HepG2 (cell line): ENCODE data around the gene SMPD3. TPM values are rescaled to one million over a fixed set of nuclear protein-coding genes. Genes with fewer than 3 reads are reported as not detected.

ENCODE experiments used
- ISL2 ChIP-seq: sonication (generic); formaldehyde crosslinking; IDR thresholded peaks from 2 replicates; pipeline ENCODE4 v1.5.0; 2020; ENCODE audit warnings: missing genetic modification reagents
- JDP2 ChIP-seq: sonication (generic); formaldehyde crosslinking; IDR thresholded peaks from 2 replicates; pipeline ENCODE4 v1.8.1; 2022; ENCODE audit warnings: missing genetic modification reagents, borderline replicate concordance
- JUND ChIP-seq: sonication (generic); formaldehyde crosslinking; IDR thresholded peaks from 2 replicates; pipeline ENCODE4 v1.8.0; 2022; ENCODE audit warnings: mild to moderate bottlenecking, missing genetic modification reagents
- KDM5A ChIP-seq: fragments of 200-600 bp; sonication (generic); IDR thresholded peaks from 2 replicates; pipeline ENCODE4 v1.7.0; 2018; ENCODE audit warnings: antibody characterized with exemption, mild to moderate bottlenecking, low read length, borderline replicate concordance
- MZF1 ChIP-seq: sonication (generic); formaldehyde crosslinking; IDR thresholded peaks from 2 replicates; pipeline ENCODE4 v1.8.1; 2023; ENCODE audit warnings: mild to moderate bottlenecking, missing genetic modification reagents, borderline replicate concordance
- NCOA5 ChIP-seq: sonication (generic); formaldehyde crosslinking; IDR thresholded peaks from 2 replicates; pipeline ENCODE4 v1.4.0; 2020; ENCODE audit warnings: missing genetic modification reagents
- TEAD2 ChIP-seq: sonication (generic); formaldehyde crosslinking; IDR thresholded peaks from 2 replicates; pipeline ENCODE4 v1.9.0; 2021; ENCODE audit warnings: missing genetic modification reagents
- ZFX ChIP-seq: sonication (generic); formaldehyde crosslinking; IDR thresholded peaks from 2 replicates; pipeline ENCODE4 v1.4.0; 2020; ENCODE audit warnings: mild to moderate bottlenecking, low read depth, missing genetic modification reagents, moderate library complexity
- ZNF407 ChIP-seq: sonication (generic); formaldehyde crosslinking; IDR thresholded peaks from one replicate; pipeline ENCODE4 v1.5.1; 2020; ENCODE audit warnings: mild to moderate bottlenecking, missing genetic modification reagents; ENCODE audit errors: not compliant biosample characterization
- ZNF629 ChIP-seq: sonication (generic); formaldehyde crosslinking; conservative IDR thresholded peaks from 2 replicates; pipeline ENCODE4 v1.5.0; 2020; ENCODE audit warnings: missing genetic modification reagents
- ZNF652 ChIP-seq: IDR thresholded peaks from 2 replicates; pipeline ENCODE4 v1.6.1; 2016; ENCODE audit warnings: low read depth, borderline replicate concordance
- ZNF770 ChIP-seq: sonication (generic); formaldehyde crosslinking; IDR thresholded peaks from 2 replicates; pipeline ENCODE4 v1.5.0; 2020; ENCODE audit warnings: mild to moderate bottlenecking, missing genetic modification reagents
- polyA plus RNA-seq, 8 experiments: library from polyadenylated mRNA; depleted of rRNA in 3 of 8; stranded (reverse) in 7 of 8; unstranded in 1 of 8; fragments of >200 nt; fragmentation: Illumina TruSeq in 4 of 8; extraction: Trizol in 4 of 8; gene quantifications; 2 replicates each; pipeline versions ENCODE4 v1.2.1 to v1.2.3, GENCODE V29; 2011 to 2016; ENCODE audit warnings: low read depth in 4 of 8, missing spikeins in 1 of 8, mixed read lengths in 1 of 8; ENCODE audit not compliant: insufficient read depth in 1 of 8
- total RNA-seq, 5 experiments: library from RNA; depleted of rRNA; stranded (reverse); fragments of >200 nt; fragmentation: Illumina TruSeq; extraction: Trizol; gene quantifications; 2 replicates each; pipeline ENCODE4 v1.2.3, GENCODE V29; 2016; ENCODE audit warnings: low read depth in 1 of 5
- TF ChIP-seq, protein P1 (sequence below): sonication (generic); formaldehyde crosslinking; IDR thresholded peaks from 2 replicates; pipeline ENCODE4 v1.9.0; 2021; ENCODE audit warnings: missing genetic modification reagents, mild to moderate bottlenecking, borderline replicate concordance

Gene SMPD3
- total and polyA plus RNA-seq, 2 of the 13 experiments (the other 11 are each of a cell fraction or from before 2014, with no cell fraction given): 0.07 to 0.32 TPM

DNA sequence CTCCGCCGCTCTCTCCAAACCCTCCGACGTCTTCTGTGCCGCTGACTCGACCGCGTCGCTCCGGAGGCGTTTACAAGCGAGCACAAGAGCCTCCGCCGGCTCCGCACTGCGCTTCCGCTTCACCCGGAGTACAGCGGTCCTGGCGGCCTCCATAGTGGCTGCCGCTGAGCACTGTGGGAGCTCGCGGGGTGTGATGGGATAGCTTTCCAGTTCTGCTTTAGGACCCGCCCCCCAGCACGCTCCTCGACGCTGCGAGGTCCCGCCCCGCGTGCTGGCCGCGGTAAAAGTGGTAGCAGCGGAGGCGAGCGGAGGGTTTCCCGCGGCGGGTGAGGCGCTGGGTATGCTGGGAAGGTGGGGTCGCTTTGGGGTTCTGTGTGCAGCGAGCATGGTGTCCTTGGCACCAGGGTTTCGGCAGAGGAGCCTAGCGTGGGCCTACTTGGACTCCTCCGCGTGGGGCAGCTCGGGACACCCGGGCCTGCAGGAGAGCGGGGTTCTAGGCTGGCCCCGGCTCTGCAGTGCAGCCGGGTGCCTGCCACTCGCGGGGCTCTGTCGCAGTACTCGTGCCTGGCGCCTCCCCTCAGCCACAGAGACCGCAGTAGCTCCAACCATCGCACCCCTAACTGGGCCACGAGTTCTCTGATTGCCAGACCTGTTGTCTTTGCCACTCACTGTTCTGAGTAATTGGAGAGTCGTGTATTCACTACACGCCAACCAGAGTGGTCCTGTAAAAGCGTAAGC, 137.4 kb downstream of the SMPD3 start, which contains the start of the genes PRMT7 and SLC7A6OS (continued):
- peak; percentile 99 for TF ChIP-seq ZNF407
- no peak for TF ChIP-seq NCOA5
- TF ChIP-seq KDM5A: peak; percentile 95
- peak; percentile 76 for TF ChIP-seq ZNF629
- TF ChIP-seq MZF1 (CRISPR knock-in tag): peak; percentile 94
- TF ChIP-seq, protein P1, sequence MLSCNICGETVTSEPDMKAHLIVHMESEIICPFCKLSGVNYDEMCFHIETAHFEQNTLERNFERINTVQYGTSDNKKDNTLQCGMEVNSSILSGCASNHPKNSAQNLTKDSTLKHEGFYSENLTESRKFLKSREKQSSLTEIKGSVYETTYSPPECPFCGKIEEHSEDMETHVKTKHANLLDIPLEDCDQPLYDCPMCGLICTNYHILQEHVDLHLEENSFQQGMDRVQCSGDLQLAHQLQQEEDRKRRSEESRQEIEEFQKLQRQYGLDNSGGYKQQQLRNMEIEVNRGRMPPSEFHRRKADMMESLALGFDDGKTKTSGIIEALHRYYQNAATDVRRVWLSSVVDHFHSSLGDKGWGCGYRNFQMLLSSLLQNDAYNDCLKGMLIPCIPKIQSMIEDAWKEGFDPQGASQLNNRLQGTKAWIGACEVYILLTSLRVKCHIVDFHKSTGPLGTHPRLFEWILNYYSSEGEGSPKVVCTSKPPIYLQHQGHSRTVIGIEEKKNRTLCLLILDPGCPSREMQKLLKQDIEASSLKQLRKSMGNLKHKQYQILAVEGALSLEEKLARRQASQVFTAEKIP (CRISPR knock-in tag): no peak
- peak; percentile 66 for TF ChIP-seq ZNF652 (CRISPR knock-in tag)
- peak; percentile 96 for TF ChIP-seq ZFX (CRISPR knock-in tag)
- peak; percentile 98 for TF ChIP-seq JDP2 (CRISPR knock-in tag)
- TF ChIP-seq TEAD2 (CRISPR knock-in tag): peak; percentile 99
- TF ChIP-seq ISL2 (CRISPR knock-in tag): peak; percentile 92
- peak; percentile 76 for TF ChIP-seq ZNF770 (CRISPR knock-in tag)
- TF ChIP-seq JUND (CRISPR knock-in tag): peak; percentile 75
